Smooth muscle cell (in vitro differentiated cells): ENCODE data around the gene TMIGD2. TPM values are rescaled to one million over a fixed set of nuclear protein-coding genes. Genes with fewer than 3 reads are reported as not detected.
"Not testable (repeated sequence)": the region's sequence is repeated elsewhere in the genome, so short reads cannot be mapped to it uniquely, and the experiment has no call there.

Experiments used
- DNase-seq: peaks from one replicate; lab custom pipeline; 2025; ENCODE audit not compliant: unreplicated experiment; lab: John Stamatoyannopoulos, UW
- H2AFZ ChIP-seq: fragments of 200-600 bp; sonication (generic); 2 replicates; pipeline ENCODE4 v1.6.0; 2016; ENCODE audit warnings: antibody characterized with exemption, low read depth, mild to moderate bottlenecking
- H3F3A ChIP-seq: fragments of 200-600 bp; sonication (generic); 2 replicates; pipeline ENCODE4 v1.6.0; 2017; ENCODE audit warnings: antibody characterized with exemption, low read depth
- H3K27ac ChIP-seq: fragments of 200-600 bp; sonication (generic); 2 replicates; pipeline ENCODE4 v1.5.1; 2016; ENCODE audit warnings: low read depth, mild to moderate bottlenecking
- H3K27me3 ChIP-seq: fragments of 200-600 bp; sonication (generic); 2 replicates; pipeline ENCODE4 v1.6.1; 2016; ENCODE audit warnings: low read depth, mild to moderate bottlenecking
- H3K36me3 ChIP-seq: fragments of 200-600 bp; sonication (generic); 2 replicates; pipeline ENCODE4 v1.5.1; 2016; ENCODE audit warnings: low read depth
- H3K4me1 ChIP-seq: fragments of 200-600 bp; sonication (generic); 2 replicates; pipeline ENCODE4 v1.5.1; 2016; ENCODE audit warnings: low read depth
- H3K4me2 ChIP-seq: fragments of 200-600 bp; sonication (generic); 2 replicates; pipeline ENCODE4 v1.6.0; 2016; ENCODE audit warnings: mild to moderate bottlenecking
- H3K4me3 ChIP-seq: fragments of 200-600 bp; sonication (generic); 2 replicates; pipeline ENCODE4 v1.5.1; 2016; ENCODE audit warnings: mild to moderate bottlenecking
- H3K79me2 ChIP-seq: fragments of 200-600 bp; sonication (generic); 2 replicates; pipeline ENCODE4 v1.6.0; 2016; ENCODE audit warnings: low read depth, mild to moderate bottlenecking
- H3K9ac ChIP-seq: fragments of 200-600 bp; sonication (generic); 2 replicates; pipeline ENCODE4 v1.6.0; 2016; ENCODE audit warnings: low read depth
- H3K9me3 ChIP-seq: fragments of 200-600 bp; sonication (generic); replicated peaks from 2 replicates; pipeline ENCODE4 v1.5.1; 2016; ENCODE audit warnings: low read depth
- H4K20me1 ChIP-seq: fragments of 200-600 bp; sonication (generic); 2 replicates; pipeline ENCODE4 v1.6.0; 2016; ENCODE audit warnings: low read depth
- WGBS: methylation state at CpG from one replicate; pipeline ENCODE4 v1.1.7; 2016; ENCODE audit warnings: low lambda C conversion rate; 5-methylcytosine and 5-hydroxymethylcytosine counted together
- polyA plus RNA-seq: library from polyadenylated mRNA; unstranded; fragments of >200 nt; fragmentation: Nextera tagmentation; extraction: Ambion mirVana; gene quantifications from 2 replicates; pipeline ENCODE4 v1.2.1, GENCODE V29; 2016
- total RNA-seq: library from RNA; depleted of rRNA; stranded (reverse); fragments of >200 nt; gene quantifications from 2 replicates; pipeline ENCODE4 v1.2.3, GENCODE V29; 2014
- TF ChIP-seq, protein P1 (sequence below): fragments of 200-600 bp; sonication (generic); IDR thresholded peaks from 2 replicates; pipeline ENCODE4 v1.5.1; 2017; ENCODE audit warnings: borderline replicate concordance, mild to moderate bottlenecking, antibody characterized with exemption; ENCODE audit not compliant: insufficient read depth, poor library complexity, severe bottlenecking

TMIGD2 gene, protein sequence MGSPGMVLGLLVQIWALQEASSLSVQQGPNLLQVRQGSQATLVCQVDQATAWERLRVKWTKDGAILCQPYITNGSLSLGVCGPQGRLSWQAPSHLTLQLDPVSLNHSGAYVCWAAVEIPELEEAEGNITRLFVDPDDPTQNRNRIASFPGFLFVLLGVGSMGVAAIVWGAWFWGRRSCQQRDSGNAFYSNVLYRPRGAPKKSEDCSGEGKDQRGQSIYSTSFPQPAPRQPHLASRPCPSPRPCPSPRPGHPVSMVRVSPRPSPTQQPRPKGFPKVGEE
- total RNA-seq = not detected in 2 replicates
- not detected in 2 replicates for polyA plus RNA-seq

GRCh38 chr19:4302243-4302640 is at the start of gene TMIGD2:
Gene TMIGD2 (minus strand): TSS chr19:4302389. CDS start chr19:4302385, 4 bp downstream.
- H3K4me2 ChIP-seq = no peak within 1 kb of the TSS
- no peaks in the 10 kb centered on the region for H4K20me1 ChIP-seq
- no peaks in the 10 kb centered on the region for H3K27me3 ChIP-seq
- no peaks in the 10 kb centered on the region for H3K36me3 ChIP-seq
- no peak within 1 kb of the TSS for H3K9ac ChIP-seq
- WGBS = 80% methylated on average over 8 of the region's 8 CpGs
- no peak for DNase-seq
- H3K4me1 ChIP-seq = no peaks in the 10 kb centered on the region
- no peak within 1 kb of the TSS for H3K27ac ChIP-seq
- H3K4me3 ChIP-seq = no peak within 1 kb of the TSS
- H3K79me2 ChIP-seq = no peaks in the 10 kb centered on the region
- no peaks in the 10 kb centered on the region for H3K9me3 ChIP-seq
- TF ChIP-seq, protein P1, sequence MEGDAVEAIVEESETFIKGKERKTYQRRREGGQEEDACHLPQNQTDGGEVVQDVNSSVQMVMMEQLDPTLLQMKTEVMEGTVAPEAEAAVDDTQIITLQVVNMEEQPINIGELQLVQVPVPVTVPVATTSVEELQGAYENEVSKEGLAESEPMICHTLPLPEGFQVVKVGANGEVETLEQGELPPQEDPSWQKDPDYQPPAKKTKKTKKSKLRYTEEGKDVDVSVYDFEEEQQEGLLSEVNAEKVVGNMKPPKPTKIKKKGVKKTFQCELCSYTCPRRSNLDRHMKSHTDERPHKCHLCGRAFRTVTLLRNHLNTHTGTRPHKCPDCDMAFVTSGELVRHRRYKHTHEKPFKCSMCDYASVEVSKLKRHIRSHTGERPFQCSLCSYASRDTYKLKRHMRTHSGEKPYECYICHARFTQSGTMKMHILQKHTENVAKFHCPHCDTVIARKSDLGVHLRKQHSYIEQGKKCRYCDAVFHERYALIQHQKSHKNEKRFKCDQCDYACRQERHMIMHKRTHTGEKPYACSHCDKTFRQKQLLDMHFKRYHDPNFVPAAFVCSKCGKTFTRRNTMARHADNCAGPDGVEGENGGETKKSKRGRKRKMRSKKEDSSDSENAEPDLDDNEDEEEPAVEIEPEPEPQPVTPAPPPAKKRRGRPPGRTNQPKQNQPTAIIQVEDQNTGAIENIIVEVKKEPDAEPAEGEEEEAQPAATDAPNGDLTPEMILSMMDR = no peak
- no peaks in the 10 kb centered on the region for H3F3A ChIP-seq
- H2AFZ ChIP-seq = no peak within 1 kb of the TSS

DNA sequence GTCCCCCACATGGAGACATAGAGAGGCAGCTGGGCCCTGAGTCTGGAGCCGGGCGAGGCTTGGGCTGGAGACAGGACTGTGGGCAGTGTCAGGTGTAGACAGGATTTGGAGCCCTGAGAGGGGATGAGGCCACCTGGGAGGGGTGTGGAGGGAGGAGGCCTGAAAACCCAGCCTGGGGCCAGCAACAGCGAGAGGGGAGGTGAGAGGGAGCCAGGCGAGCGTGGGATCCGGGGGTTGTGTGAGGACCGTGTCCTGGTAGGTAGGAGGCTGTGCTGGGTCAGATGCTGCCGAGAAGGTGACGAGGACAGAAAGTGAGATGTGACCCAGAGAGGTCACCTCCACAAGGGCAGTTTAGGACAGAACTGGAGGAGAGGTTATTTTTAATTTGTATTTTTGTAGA is 48.5 kb upstream of the TMIGD2 start:
- Histone ChIP-seq H2AFZ (no peak overlapping the region), H3K9me3 (no peaks in the 10 kb centered on the region), H4K20me1 (peaks cover 3% of the 10 kb centered on the region), H3K4me3 (no peak overlapping the region), H3K4me2 (no peak overlapping the region), H3F3A (peaks cover 7% of the 10 kb centered on the region), H3K36me3 (no peaks in the 10 kb centered on the region), H3K79me2 (no peaks in the 10 kb centered on the region), H3K4me1 (no peaks in the 10 kb centered on the region), H3K27ac (no peak overlapping the region), H3K9ac (no peak overlapping the region), H3K27me3 (no peaks in the 10 kb centered on the region)
- WGBS = 97% methylated on average over 9 of the region's 9 CpGs
- TF ChIP-seq, protein P1 = no peak
- no peak for DNase-seq

DNA sequence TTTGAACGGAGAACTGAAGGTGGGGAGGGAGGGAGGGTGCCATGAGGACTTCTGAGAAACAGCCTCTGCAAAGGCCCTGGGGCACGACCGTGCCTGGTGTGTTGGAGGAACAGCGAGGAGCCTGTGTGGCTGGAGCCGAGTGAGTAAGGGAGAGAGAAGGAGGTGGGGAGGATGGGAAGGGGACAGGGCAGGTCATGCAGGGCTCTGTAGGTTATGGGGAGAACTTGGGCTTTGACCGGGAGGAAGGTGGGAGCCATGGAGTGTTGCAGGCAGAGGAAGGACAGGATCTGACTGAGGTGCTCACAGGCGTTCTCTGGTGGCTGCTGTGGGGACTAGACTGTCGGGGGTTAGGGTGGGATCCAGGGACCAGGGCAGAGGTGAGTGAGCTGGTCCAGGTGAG is 47.9 kb upstream of the TMIGD2 start:
- Histone ChIP-seq H3K4me2 (no peak overlapping the region), H3K4me1 (no peaks in the 10 kb centered on the region), H3K4me3 (no peak overlapping the region), H3F3A (peaks cover 7% of the 10 kb centered on the region), H3K27ac (no peak overlapping the region), H3K79me2 (no peaks in the 10 kb centered on the region), H2AFZ (no peak overlapping the region), H3K36me3 (no peaks in the 10 kb centered on the region), H3K9me3 (no peaks in the 10 kb centered on the region), H3K9ac (no peak overlapping the region), H4K20me1 (peaks cover 3% of the 10 kb centered on the region), H3K27me3 (no peaks in the 10 kb centered on the region)
- no peak for DNase-seq
- TF ChIP-seq, protein P1 = no peak
- 94% methylated on average over 8 of the region's 8 CpGs for WGBS

DNA sequence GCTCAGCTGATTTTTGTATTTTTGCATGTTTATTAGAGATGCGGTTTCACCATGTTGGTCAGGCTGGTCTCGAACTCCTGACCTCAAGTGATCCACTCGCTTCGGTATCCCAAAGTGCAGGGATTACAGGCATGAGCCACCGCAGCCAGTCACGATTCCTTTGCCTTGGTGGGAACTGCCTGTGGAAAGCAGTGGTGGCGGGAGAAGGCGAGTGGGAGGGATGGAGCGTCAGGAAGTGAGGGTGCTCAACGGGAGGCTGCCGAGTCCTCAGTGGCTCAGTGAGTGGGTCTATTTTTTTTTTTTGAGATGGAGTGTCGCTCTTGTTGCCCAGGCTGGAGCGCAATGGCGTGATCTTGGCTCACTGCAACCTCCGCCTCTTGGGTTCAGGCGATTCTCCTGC is 47.0 kb upstream of the TMIGD2 start:
- not testable (repeated sequence) for H3K36me3 ChIP-seq, DNase-seq, H3F3A ChIP-seq, H3K27ac ChIP-seq, H2AFZ ChIP-seq, H4K20me1 ChIP-seq, H3K9me3 ChIP-seq, H3K4me3 ChIP-seq, H3K4me2 ChIP-seq, H3K79me2 ChIP-seq, H3K27me3 ChIP-seq, H3K4me1 ChIP-seq, H3K9ac ChIP-seq
- WGBS = 98% methylated on average over 16 of the region's 16 CpGs
